OCI-LY3 (cell line): ENCODE data around the gene P2RY13.

ENCODE experiments used
- H2AFZ ChIP-seq: fragments of 200-600, 300-600 bp; shearing (Covaris generic); 2 replicates; pipeline ENCODE4 v1.6.0; 2014; ENCODE audit warnings: antibody characterized with exemption, low read depth, low read length
- H3K27ac ChIP-seq: fragments of 200-600, 300-600 bp; sonication (generic); 2 replicates; pipeline ENCODE4 v1.5.1; 2014; ENCODE audit warnings: mild to moderate bottlenecking, low read length, moderate library complexity, mixed read lengths
- H3K27me3 ChIP-seq: fragments of 200-600, 300-600 bp; sonication (generic); 2 replicates; pipeline ENCODE4 v1.6.1; 2014; ENCODE audit warnings: low read depth, low read length, mixed read lengths
- H3K36me3 ChIP-seq: fragments of 200-600, 300-600 bp; sonication (generic); replicated peaks from 2 replicates; pipeline ENCODE3; 2014; ENCODE audit warnings: low read depth, low read length, mixed read lengths
- H3K4me1 ChIP-seq: fragments of 300-600, 200-600 bp; sonication (generic); 2 replicates; pipeline ENCODE4 v1.6.1; 2014; ENCODE audit warnings: low read length, mixed read lengths
- H3K4me2 ChIP-seq: fragments of 200-600, 300-600 bp; sonication (generic); 2 replicates; pipeline ENCODE4 v1.6.1; 2014; ENCODE audit warnings: low read length, mixed read lengths
- H3K4me3 ChIP-seq: fragments of 300-600, 200-600 bp; sonication (generic); 2 replicates; pipeline ENCODE4 v1.5.1; 2014; ENCODE audit warnings: antibody characterized with exemption, mild to moderate bottlenecking, low read length, moderate library complexity
- H3K79me2 ChIP-seq: fragments of 300-600, 200-600 bp; shearing (Covaris generic); 2 replicates; pipeline ENCODE4 v1.6.1; 2014; ENCODE audit warnings: mild to moderate bottlenecking, low read length, mixed read lengths
- H3K9ac ChIP-seq: fragments of 300-600, 200-600 bp; shearing (Covaris generic); 2 replicates; pipeline ENCODE4 v1.6.0; 2014; ENCODE audit warnings: mild to moderate bottlenecking, low read length, moderate library complexity
- H3K9me3 ChIP-seq: fragments of 200-600, 300-600 bp; shearing (Covaris generic); 2 replicates; pipeline ENCODE4 v1.6.1; 2014; ENCODE audit warnings: low read length, mixed read lengths; ENCODE audit not compliant: insufficient read depth
- H4K20me1 ChIP-seq: fragments of 200-600, 300-600 bp; sonication (generic); 2 replicates; pipeline ENCODE4 v1.6.1; 2016; ENCODE audit warnings: low read length, mixed read lengths; ENCODE audit not compliant: insufficient read depth
- CTCF ChIP-seq: fragments of 200-600, 300-600 bp; sonication (generic); IDR thresholded peaks from 2 replicates; pipeline ENCODE4 v1.5.1; 2014; ENCODE audit warnings: antibody characterized with exemption, low read length, low read depth
- EZH2phosphoT487 ChIP-seq: fragments of 200-600 bp; shearing (Covaris generic); IDR thresholded peaks from 2 replicates; pipeline ENCODE4 v1.6.1; 2018; ENCODE audit warnings: antibody characterized with exemption, mixed run types, low read depth

P2RY13 gene

GRCh38 chr3:151283907-151284461 lies 45.4 kb downstream of the P2RY13 start:
- TF ChIP-seq CTCF, result no peak
- no peak for TF ChIP-seq EZH2phosphoT487
- no peaks in the 10 kb centered on the region; the same call in 1 of the 2 replicates for H3K79me2 ChIP-seq
- no peak overlapping the region for H3K4me2 ChIP-seq
- H2AFZ ChIP-seq, result no peak overlapping the region
- no peaks in the 10 kb centered on the region for H3K27me3 ChIP-seq
- no peak overlapping the region for H3K27ac ChIP-seq
- no peaks in the 10 kb centered on the region for H4K20me1 ChIP-seq
- H3K9ac ChIP-seq, result no peak overlapping the region
- H3K4me1 ChIP-seq, result peaks cover 28% of the 10 kb centered on the region
- H3K9me3 ChIP-seq, result no peaks in the 10 kb centered on the region
- no peak overlapping the region for H3K4me3 ChIP-seq
- no peaks in the 10 kb centered on the region for H3K36me3 ChIP-seq

- Histone ChIP-seq H4K20me1 (no peaks in the 10 kb centered on the region), H3K36me3 (no peaks in the 10 kb centered on the region), H3K4me2 (no peak overlapping the region), H3K27ac (no peak overlapping the region), H3K27me3 (no peaks in the 10 kb centered on the region), H3K4me3 (no peak overlapping the region), H3K9me3 (no peaks in the 10 kb centered on the region), H3K9ac (no peak overlapping the region), H3K79me2 (peaks cover 4% of the 10 kb centered on the region; the same call in 1 of the 2 replicates), H2AFZ (no peak overlapping the region), H3K4me1 (peaks cover 28% of the 10 kb centered on the region)
- TF ChIP-seq CTCF (no peak), EZH2phosphoT487 (no peak)
These were observed 46.0 kb downstream of the P2RY13 start for GRCh38 chr3:151283387-151283786.

- no peak for TF ChIP-seq EZH2phosphoT487
- peak; percentile 80 for TF ChIP-seq CTCF
- Histone ChIP-seq H2AFZ (no peak overlapping the region), H3K79me2 (peaks cover 8% of the 10 kb centered on the region), H3K27me3 (no peaks in the 10 kb centered on the region), H3K4me3 (no peak overlapping the region), H3K36me3 (no peaks in the 10 kb centered on the region), H3K4me1 (peaks cover 33% of the 10 kb centered on the region), H4K20me1 (no peaks in the 10 kb centered on the region), H3K27ac (no peak overlapping the region), H3K9ac (no peak overlapping the region), H3K9me3 (no peaks in the 10 kb centered on the region), H3K4me2 (no peak overlapping the region)
These were observed 46.4 kb downstream of the P2RY13 start for GRCh38 chr3:151282921-151283320.

GRCh38 chr3:151281671-151282324 lies 47.6 kb downstream of the P2RY13 start:
- no peak for TF ChIP-seq EZH2phosphoT487
- TF ChIP-seq CTCF, result no peak
- Histone ChIP-seq H2AFZ (no peak overlapping the region), H3K79me2 (peaks cover 16% of the 10 kb centered on the region), H3K9ac (no peak overlapping the region), H3K27me3 (no peaks in the 10 kb centered on the region), H3K4me2 (no peak overlapping the region), H3K36me3 (no peaks in the 10 kb centered on the region), H3K4me3 (no peak overlapping the region), H3K27ac (no peak overlapping the region), H4K20me1 (no peaks in the 10 kb centered on the region), H3K9me3 (no peaks in the 10 kb centered on the region), H3K4me1 (peaks cover 44% of the 10 kb centered on the region)
